Activated naive CD4-positive, alpha-beta T cell treated with anti-CD3 and anti-CD28 coated beads, Interleukin-2, amount 50 U/mL, for 24 hours (primary cell): ENCODE results near the gene CCL22.
"Not testable (repeated sequence)": the region's sequence is repeated elsewhere in the genome, so short reads cannot be mapped to it uniquely, and the experiment has no call there.

ENCODE experiments used
- H3K27ac Mint-ChIP-seq: one replicate; pipeline ENCODE4 v1.8.0; 2021; ENCODE audit warnings: mild to moderate bottlenecking, mixed read lengths
- H3K27me3 Mint-ChIP-seq: one replicate; pipeline ENCODE4 v1.8.0; 2021; ENCODE audit warnings: mixed read lengths
- H3K36me3 Mint-ChIP-seq: one replicate; pipeline ENCODE4 v1.8.0; 2021; ENCODE audit warnings: mixed read lengths
- H3K4me1 Mint-ChIP-seq: one replicate; pipeline ENCODE4 v1.8.0; 2021; ENCODE audit warnings: mixed read lengths
- H3K4me3 Mint-ChIP-seq: one replicate; pipeline ENCODE4 v1.8.0; 2021; ENCODE audit warnings: mild to moderate bottlenecking, mixed read lengths
- H3K9me3 Mint-ChIP-seq: one replicate; pipeline ENCODE4 v1.8.0; 2021; ENCODE audit warnings: mixed read lengths

CCL22 gene

GRCh38 chr16:57360321-57360935 lies 1.8 kb downstream of the CCL22 start:
- Mint-ChIP-seq H3K9me3 (no peaks in the 10 kb centered on the region), H3K27me3 (no peaks in the 10 kb centered on the region), H3K4me1 (no peaks in the 10 kb centered on the region), H3K27ac (no peak overlapping the region), H3K36me3 (no peaks in the 10 kb centered on the region), H3K4me3 (no peak overlapping the region)

GRCh38 chr16:57361404-57361803 lies 2.8 kb downstream of the CCL22 start:
- H3K4me3 Mint-ChIP-seq, result no peak overlapping the region
- no peak overlapping the region for H3K27ac Mint-ChIP-seq
- no peaks in the 10 kb centered on the region for H3K9me3 Mint-ChIP-seq
- H3K27me3 Mint-ChIP-seq, result no peaks in the 10 kb centered on the region
- no peaks in the 10 kb centered on the region for H3K4me1 Mint-ChIP-seq
- no peaks in the 10 kb centered on the region for H3K36me3 Mint-ChIP-seq

GRCh38 chr16:57364143-57364542 lies 5.6 kb downstream of the CCL22 start:
- no peak overlapping the region for H3K4me3 Mint-ChIP-seq
- H3K36me3 Mint-ChIP-seq, result no peaks in the 10 kb centered on the region
- H3K27ac Mint-ChIP-seq, result no peak overlapping the region

GRCh38 chr16:57366544-57367040 lies 8.0 kb downstream of the CCL22 start:
- H3K27ac Mint-ChIP-seq, result no peak overlapping the region
- H3K9me3 Mint-ChIP-seq, result no peaks in the 10 kb centered on the region
- no peak overlapping the region for H3K4me3 Mint-ChIP-seq
- no peaks in the 10 kb centered on the region for H3K4me1 Mint-ChIP-seq
- H3K36me3 Mint-ChIP-seq, result no peaks in the 10 kb centered on the region
- peaks cover 4% of the 10 kb centered on the region for H3K27me3 Mint-ChIP-seq

More at GRCh38 chr16:57364143-57364542, 5.6 kb downstream of the CCL22 start:
- Mint-ChIP-seq H3K9me3 (no peaks in the 10 kb centered on the region), H3K4me1 (no peaks in the 10 kb centered on the region), H3K27me3 (peaks cover 4% of the 10 kb centered on the region)

- no peaks in the 10 kb centered on the region for H3K4me1 Mint-ChIP-seq
- no peaks in the 10 kb centered on the region for H3K9me3 Mint-ChIP-seq
- no peak overlapping the region for H3K4me3 Mint-ChIP-seq
- no peaks in the 10 kb centered on the region for H3K36me3 Mint-ChIP-seq
- peaks cover 4% of the 10 kb centered on the region for H3K27me3 Mint-ChIP-seq
- no peak overlapping the region for H3K27ac Mint-ChIP-seq
Observed at GRCh38 chr16:57367116-57367752, 8.7 kb downstream of the CCL22 start.

GRCh38 chr16:57371494-57372371 lies 13.2 kb downstream of the CCL22 start:
- H3K9me3 Mint-ChIP-seq, result no peaks in the 10 kb centered on the region
- no peak overlapping the region for H3K27ac Mint-ChIP-seq
- peaks cover 5% of the 10 kb centered on the region for H3K27me3 Mint-ChIP-seq
- no peaks in the 10 kb centered on the region for H3K36me3 Mint-ChIP-seq
- no peak overlapping the region for H3K4me3 Mint-ChIP-seq
- H3K4me1 Mint-ChIP-seq, result no peaks in the 10 kb centered on the region

- Mint-ChIP-seq H3K27me3 (peaks cover 2% of the 10 kb centered on the region), H3K4me3 (no peak within 1 kb of the TSS), H3K27ac (no peak within 1 kb of the TSS), H3K36me3 (no peaks in the 10 kb centered on the region), H3K4me1 (peaks cover 4% of the 10 kb centered on the region), H3K9me3 (no peaks in the 10 kb centered on the region)
Observed at GRCh38 chr16:57372372-57373116, 14.0 kb downstream of the CCL22 start, which contains the start of gene CX3CL1. TSS of gene CX3CL1 (plus strand) at chr16:57372490. CDS start at chr16:57372569, 79 bp downstream.

- Mint-ChIP-seq H3K27ac (no peak overlapping the region), H3K4me1 (peaks cover 9% of the 10 kb centered on the region), H3K36me3 (no peaks in the 10 kb centered on the region), H3K4me3 (no peak overlapping the region), H3K9me3 (no peaks in the 10 kb centered on the region), H3K27me3 (peaks cover 2% of the 10 kb centered on the region)
Observed at GRCh38 chr16:57373117-57373947, 14.7 kb downstream of the CCL22 start.

GRCh38 chr16:57374067-57374534 lies 15.5 kb downstream of the CCL22 start:
- Mint-ChIP-seq H3K4me1 (peaks cover 9% of the 10 kb centered on the region), H3K9me3 (no peaks in the 10 kb centered on the region), H3K4me3 (no peak overlapping the region), H3K27ac (no peak overlapping the region), H3K36me3 (no peaks in the 10 kb centered on the region), H3K27me3 (peaks cover 1% of the 10 kb centered on the region)

- not testable (repeated sequence) for H3K9me3 Mint-ChIP-seq, H3K4me1 Mint-ChIP-seq, H3K4me3 Mint-ChIP-seq, H3K27ac Mint-ChIP-seq, H3K27me3 Mint-ChIP-seq, H3K36me3 Mint-ChIP-seq
Observed at GRCh38 chr16:57374925-57375465, 16.4 kb downstream of the CCL22 start.

- Mint-ChIP-seq H3K27ac (no peak overlapping the region), H3K4me1 (peaks cover 12% of the 10 kb centered on the region), H3K36me3 (no peaks in the 10 kb centered on the region), H3K27me3 (peaks cover 1% of the 10 kb centered on the region), H3K9me3 (no peaks in the 10 kb centered on the region), H3K4me3 (no peak overlapping the region)
Observed at GRCh38 chr16:57376313-57376818, 17.8 kb downstream of the CCL22 start.

- Mint-ChIP-seq H3K4me1 (peaks cover 12% of the 10 kb centered on the region), H3K9me3 (no peaks in the 10 kb centered on the region), H3K27me3 (peaks cover 1% of the 10 kb centered on the region), H3K27ac (no peak overlapping the region), H3K36me3 (no peaks in the 10 kb centered on the region), H3K4me3 (no peak overlapping the region)
Observed at GRCh38 chr16:57377080-57377841, 18.7 kb downstream of the CCL22 start.

GRCh38 chr16:57379579-57379978 lies 21.0 kb downstream of the CCL22 start:
- Mint-ChIP-seq H3K4me3 (no peak overlapping the region), H3K27me3 (no peaks in the 10 kb centered on the region), H3K36me3 (no peaks in the 10 kb centered on the region), H3K9me3 (no peaks in the 10 kb centered on the region), H3K27ac (no peak overlapping the region), H3K4me1 (peaks cover 12% of the 10 kb centered on the region)
